ENCODE measurements around the gene MAP4K3.
"Not testable (repeated sequence)": the region's sequence is repeated elsewhere in the genome, so short reads cannot be mapped to it uniquely, and the experiment has no call there.

MAP4K3 gene

DNA sequence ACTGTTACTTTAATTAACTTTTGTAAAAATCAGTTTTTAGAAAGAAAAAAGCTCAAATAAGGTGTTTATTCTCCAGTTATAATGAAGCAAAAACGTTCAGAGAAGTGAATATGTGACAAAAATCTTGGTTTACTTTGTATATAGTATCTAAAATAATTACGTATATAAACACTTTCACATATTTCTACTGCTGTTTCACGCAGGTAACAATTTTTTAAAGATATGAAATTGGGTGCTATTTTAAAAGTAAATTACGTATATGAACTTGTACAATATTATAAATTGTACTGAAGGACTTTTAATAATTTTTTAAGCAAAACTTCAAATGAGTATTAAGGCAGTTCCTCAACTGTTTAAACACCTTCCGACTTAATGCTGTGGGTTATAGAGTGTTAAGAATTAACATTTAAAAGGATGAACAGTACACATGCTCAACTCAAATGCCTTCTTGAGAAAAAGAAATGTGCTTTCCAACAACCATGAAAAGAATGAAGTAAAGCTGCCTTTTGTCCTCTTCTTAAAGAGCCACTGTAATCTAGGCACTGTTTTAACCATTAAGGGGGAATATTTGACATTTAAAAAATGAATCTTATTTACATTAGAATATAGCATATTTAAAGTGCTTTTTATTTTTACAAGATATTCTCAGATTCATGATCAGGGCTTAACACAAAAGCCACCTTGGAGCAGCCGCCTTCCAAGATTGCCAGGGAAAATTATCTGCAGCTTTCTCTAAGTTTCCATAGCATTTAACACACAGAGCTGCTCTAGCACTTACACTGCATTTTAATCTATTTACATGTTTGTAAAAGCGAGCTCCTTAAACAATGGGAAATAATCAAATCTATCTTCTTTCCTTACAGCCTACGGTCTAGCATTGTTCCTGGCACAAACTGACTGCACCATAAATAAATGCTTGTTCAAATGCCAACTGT is 136.8 kb downstream of the MAP4K3 start:
- DNase-seq = no peak

GRCh38 chr2:39290433-39290832 is 146.7 kb downstream of the MAP4K3 start:
- DNase-seq = no peak

- no peak for DNase-seq
These were observed 147.5 kb downstream of the MAP4K3 start for GRCh38 chr2:39289609-39290008.

- no peak for DNase-seq
These were observed 153.5 kb downstream of the MAP4K3 start for GRCh38 chr2:39283561-39283960.

GRCh38 chr2:39281391-39281790 is 155.7 kb downstream of the MAP4K3 start:
- no peak for DNase-seq

DNA sequence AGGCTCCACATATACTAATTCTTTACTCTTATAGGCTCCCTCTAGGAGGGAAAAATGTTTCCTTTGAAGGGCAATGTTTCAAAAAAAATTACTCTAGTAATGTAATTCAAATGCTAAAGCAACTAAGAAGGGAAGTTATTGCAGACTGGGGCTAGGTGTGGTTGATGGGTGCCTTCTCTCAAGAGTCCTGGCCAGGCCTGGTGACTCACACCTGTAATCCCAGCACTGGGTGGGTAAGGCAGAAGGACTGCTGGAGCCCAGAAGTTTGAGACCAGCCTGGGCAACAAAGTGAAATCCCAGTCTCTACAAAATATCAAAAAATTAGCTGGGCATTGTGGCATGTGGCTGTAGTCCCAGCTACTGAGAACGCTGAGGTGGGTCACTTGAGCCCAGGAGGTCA is 162.1 kb downstream of the MAP4K3 start:
- no peak for DNase-seq

DNA sequence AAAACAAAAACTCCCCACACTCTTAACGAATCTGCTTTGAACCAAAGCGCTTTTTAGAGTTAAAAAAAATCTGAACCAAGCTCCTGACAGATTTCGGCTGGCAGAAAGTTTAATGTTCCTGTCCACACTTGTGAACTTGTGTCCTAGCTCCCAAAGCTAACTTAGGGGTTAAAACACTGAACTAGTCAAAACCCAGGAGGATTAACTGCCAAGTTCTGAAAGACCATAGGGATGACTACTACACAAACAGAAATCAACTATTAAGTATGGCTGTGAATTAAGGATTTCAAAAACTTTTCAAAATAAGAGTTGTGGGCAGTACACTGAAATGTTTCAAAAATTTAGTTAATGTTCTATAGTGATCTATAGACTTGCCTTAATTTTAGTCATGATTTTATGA is 167.1 kb downstream of the MAP4K3 start:
- no peak for DNase-seq

DNA sequence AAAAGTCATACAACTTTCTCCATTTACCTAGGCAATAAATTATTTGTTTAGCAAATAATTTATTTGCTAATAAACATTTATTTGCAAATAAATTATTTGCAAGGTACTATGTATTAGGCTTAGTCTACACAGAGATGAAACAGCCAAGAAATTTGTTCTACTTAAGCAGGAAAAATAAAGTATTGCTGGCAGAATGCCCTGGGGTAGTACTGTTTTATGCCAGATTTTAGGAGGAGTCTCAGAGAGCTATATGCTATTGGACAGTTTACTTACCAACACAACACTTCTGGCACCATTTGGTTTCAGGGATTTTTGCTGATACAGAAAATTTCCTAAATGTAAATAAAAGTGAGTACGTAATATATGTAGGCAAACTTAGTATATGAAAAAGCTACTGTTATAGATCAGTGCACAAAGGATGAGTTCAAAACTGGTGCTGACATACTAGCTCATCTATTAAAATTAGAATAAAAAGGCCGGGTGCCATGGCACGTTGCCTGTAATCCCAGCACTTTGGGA is 170.1 kb downstream of the MAP4K3 start:
- no peak for DNase-seq

GRCh38 chr2:39266139-39266805 is 170.8 kb downstream of the MAP4K3 start:
- no peak for DNase-seq

- DNase-seq = no peak
These were observed 171.8 kb downstream of the MAP4K3 start for GRCh38 chr2:39265315-39265714.

DNA sequence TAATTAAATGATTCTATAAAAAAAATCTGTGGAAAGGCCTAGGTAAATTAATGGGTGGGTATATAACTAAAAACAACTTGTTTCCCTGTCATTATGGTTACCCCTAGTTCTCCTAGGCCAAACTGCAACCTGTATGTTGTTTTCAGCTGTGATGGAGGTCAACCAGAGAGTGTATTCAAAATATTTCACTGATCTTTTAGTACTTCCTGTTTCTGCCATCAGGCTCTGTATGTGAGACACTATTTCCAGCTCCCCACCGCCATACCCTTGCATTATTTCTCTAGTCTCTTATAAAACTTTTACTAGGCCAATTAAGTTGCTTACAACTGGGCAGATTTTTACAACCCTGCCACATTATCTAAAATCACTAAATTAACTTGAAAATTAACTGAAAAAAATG is 172.4 kb downstream of the MAP4K3 start:
- no peak for DNase-seq

DNA sequence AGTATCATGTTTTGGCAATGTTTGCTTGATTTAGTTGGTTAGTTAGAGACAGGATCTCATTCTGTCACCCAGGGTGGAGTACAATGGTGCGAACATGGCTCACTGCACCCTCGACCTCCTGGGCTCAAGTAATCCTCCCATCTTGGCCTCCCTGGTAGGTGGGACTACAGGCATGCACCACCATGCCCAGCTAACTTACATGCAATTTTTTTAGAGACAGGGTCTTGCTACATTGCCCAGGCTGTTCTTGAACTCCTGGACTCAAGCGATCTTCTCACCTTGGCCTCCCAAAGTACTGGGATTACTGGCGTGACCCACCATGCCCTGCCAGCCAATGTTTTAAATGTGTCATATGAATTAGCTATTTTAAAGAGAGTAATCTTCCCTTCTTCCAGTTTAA is 177.0 kb downstream of the MAP4K3 start:
- no peak for DNase-seq

- no peak for DNase-seq
These were observed 181.0 kb downstream of the MAP4K3 start for GRCh38 chr2:39256040-39256439.

GRCh38 chr2:39252888-39253518 is 184.1 kb downstream of the MAP4K3 start:
- no peak for DNase-seq

DNA sequence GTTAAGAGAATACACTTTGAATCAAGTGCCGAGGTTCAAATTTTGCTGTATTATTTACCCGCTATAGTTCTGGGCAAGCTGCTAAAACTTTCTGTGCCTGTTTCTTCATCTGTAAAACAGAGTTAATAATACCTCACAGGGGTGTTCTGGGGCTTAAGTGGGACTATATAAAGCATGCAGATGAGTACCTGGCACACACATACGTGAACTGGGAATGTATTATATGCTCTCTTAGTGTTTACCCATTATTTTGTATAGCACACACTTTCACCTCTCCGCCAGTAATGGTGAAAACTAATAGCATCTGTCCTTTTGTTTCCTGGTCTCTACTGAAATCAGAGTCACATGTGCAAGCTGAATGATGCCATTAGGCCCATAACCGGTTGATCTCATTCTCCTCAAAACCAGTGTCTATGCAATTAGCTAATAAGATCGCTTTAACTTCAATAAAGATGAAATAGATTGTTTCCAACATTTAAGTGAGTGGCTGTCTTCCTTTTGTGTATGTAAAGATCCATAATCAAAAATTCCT is 189.5 kb downstream of the MAP4K3 start:
- DNase-seq = no peak

GRCh38 chr2:39246382-39246980 is 190.6 kb downstream of the MAP4K3 start:
- no peak for DNase-seq

DNA sequence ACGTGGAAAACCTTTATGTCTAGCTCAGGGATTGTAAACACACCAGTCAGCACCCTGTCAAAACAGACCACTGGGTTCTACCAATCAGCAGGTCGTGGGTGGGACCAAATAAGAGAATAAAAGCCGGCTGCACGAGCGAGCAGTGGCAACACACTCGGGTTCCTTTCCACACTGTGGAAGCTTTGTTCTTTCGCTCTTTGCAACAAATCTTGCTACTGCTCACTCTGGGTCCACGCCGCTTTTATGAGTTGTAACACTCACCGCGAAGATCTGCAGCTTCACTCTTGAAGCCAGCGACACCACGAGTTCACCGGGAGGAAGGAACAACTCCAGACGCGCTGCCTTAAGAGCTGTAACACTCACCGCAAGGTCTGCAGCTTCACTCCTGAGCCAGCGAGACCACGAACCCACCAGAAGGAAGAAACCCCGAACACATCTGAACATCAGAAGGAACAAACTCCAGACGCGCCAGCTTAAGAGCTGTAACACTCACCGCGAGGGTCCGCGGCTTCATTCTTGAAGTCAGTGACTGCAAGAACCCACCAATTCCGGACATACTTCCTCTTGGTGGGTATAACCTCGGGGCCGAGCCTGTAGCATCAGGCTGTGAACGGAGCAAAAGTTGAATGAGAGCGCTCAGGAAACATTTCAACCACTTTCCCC is 192.0 kb downstream of the MAP4K3 start:
- not testable (repeated sequence) for DNase-seq

DNA sequence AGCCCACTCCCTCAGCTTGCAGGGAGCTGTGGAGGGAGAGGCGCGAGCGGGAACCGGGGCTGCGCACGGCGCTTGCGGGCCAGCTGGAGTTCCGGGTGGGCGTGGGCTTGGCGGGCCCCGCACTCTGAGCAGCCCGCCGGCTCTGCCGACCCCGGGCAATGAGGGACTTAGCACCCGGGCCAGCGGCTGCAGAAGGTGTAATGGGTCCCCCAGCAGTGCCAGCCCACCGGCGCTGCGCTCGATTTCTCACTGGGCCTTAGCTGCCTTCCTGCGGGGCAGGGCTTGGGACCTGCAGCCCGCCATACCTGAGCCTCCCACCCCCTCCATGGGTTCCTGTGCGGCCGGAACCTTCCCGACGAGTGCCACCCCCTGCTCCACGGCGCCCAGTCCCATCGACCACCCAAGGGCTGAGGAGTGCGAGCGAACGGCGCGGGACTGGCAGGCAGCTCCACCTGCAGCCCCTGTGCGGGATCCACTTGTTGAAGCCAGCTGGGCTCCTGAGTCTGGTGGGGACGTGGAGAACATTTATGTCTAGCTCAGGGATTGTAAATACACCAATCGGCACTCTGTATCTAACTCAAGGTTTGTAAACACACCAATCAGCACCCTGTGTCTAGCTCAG is 192.7 kb downstream of the MAP4K3 start:
- not testable (repeated sequence) for DNase-seq

DNA sequence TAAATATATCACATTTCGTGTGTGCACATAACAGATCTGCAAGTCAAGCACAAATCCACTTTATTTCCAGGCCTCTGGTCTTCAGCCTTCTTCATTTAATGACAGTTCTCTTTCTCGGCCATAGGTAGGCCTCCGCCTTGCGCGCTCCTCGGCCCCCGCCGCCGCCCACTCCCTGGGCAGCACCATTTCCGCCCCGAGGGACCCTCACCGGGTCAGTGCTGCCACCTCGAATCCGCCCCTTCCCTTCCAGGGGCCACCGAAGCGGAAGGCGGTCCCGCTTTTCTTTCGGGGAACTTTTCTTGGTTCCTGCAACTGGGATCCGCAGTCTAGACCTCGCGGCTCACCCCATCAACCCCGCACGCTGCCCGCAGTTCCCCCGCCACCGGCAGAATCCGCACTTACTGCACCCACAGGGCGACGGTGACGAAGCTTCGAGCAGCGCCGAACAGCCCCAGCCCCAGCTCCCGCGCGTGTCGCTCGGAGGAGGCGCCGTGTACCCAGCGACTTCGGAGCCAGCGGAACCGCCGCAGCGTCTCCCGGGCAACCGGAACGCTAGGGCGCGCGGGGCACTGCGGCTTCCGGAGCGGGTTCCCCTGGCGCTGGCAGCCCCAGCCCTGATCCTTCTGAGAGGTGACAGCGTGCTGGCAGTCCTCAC is 193.5 kb downstream of the MAP4K3 start, which contains the start of gene CDKL4:
Gene CDKL4, minus strand, starts transcription at position 502 of the 655 bp plus-strand sequence.
- no peak for DNase-seq

- DNase-seq = no peak
These were observed 195.5 kb downstream of the MAP4K3 start for GRCh38 chr2:39241588-39241987.

DNA sequence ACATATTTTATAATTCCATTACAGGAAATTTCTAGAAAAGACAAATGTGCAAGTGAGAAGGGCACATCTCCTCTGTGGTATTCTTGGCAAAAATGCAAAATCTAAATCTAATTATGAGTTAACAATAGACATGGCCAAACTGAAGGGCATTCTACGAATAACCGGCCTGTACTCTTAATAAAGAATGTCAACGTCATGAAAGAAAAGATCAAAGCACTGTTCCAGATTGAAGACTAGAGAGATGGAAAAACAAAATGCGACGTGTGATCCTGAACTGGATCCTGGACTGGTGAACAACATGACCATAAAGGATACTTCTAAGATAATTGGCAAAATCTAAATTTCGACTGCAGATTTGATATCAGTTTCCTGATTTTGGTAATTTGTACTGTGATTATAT is 196.3 kb downstream of the MAP4K3 start:
- no peak for DNase-seq
